D341Med (cell line): ENCODE measurements around the gene ZFHX3.

Experiments
- DNase-seq: peaks from one replicate; pipeline ENCODE4 v3.0.0; 2012; ENCODE audit warnings: low spot score

Gene ZFHX3

GRCh38 chr16:72928090-72928981 is 119.6 kb downstream of the ZFHX3 start:
- no peak for DNase-seq

- DNase-seq = no peak
Observed at GRCh38 chr16:72927199-72928089, 120.5 kb downstream of the ZFHX3 start.

GRCh38 chr16:72926177-72927070 is 121.5 kb downstream of the ZFHX3 start:
- no peak for DNase-seq

- no peak for DNase-seq
Observed at GRCh38 chr16:72925631-72925979, 122.3 kb downstream of the ZFHX3 start.

- DNase-seq = no peak
Observed at GRCh38 chr16:72924927-72925630, 122.8 kb downstream of the ZFHX3 start.

- DNase-seq = no peak
Observed at GRCh38 chr16:72924537-72924926, 123.4 kb downstream of the ZFHX3 start.

GRCh38 chr16:72923757-72924156 is 124.2 kb downstream of the ZFHX3 start:
- DNase-seq = no peak

GRCh38 chr16:72922714-72923113 is 125.2 kb downstream of the ZFHX3 start:
- no peak for DNase-seq

- no peak for DNase-seq
Observed at GRCh38 chr16:72921620-72922019, 126.3 kb downstream of the ZFHX3 start.

- DNase-seq = no peak
Observed at GRCh38 chr16:72921106-72921505, 126.8 kb downstream of the ZFHX3 start.

- DNase-seq = no peak
Observed at GRCh38 chr16:72917051-72917450, 130.9 kb downstream of the ZFHX3 start.

- no peak for DNase-seq
Observed at GRCh38 chr16:72915331-72915730, 132.6 kb downstream of the ZFHX3 start.

GRCh38 chr16:72913551-72913950 is 134.4 kb downstream of the ZFHX3 start:
- DNase-seq = no peak

GRCh38 chr16:72911971-72912370 is 136.0 kb downstream of the ZFHX3 start:
- DNase-seq = no peak

- DNase-seq = no peak
Observed at GRCh38 chr16:72910875-72911274, 137.1 kb downstream of the ZFHX3 start.

- DNase-seq = no peak
Observed at GRCh38 chr16:72910381-72910780, 137.5 kb downstream of the ZFHX3 start.

GRCh38 chr16:72909196-72909595 is 138.7 kb downstream of the ZFHX3 start:
- no peak for DNase-seq

GRCh38 chr16:72908362-72909167 is 139.4 kb downstream of the ZFHX3 start:
- DNase-seq = no peak

- DNase-seq = no peak
Observed at GRCh38 chr16:72905581-72905980, 142.3 kb downstream of the ZFHX3 start.

- DNase-seq = no peak
Observed at GRCh38 chr16:72903176-72903575, 144.8 kb downstream of the ZFHX3 start.

GRCh38 chr16:72902206-72902605 is 145.7 kb downstream of the ZFHX3 start:
- DNase-seq = no peak
